Astrocyte (in vitro differentiated cells and primary cell): Measurements from ENCODE around the gene SREK1IP1.

ENCODE experiments used
- CTCF ChIP-seq: IDR thresholded peaks from 2 replicates; pipeline ENCODE4 v1.5.1; 2011; ENCODE audit warnings: low read depth, mild to moderate bottlenecking, inconsistent platforms, low read length, moderate library complexity; ENCODE audit not compliant: insufficient read depth
- EZH2 ChIP-seq: IDR thresholded peaks from 2 replicates; pipeline ENCODE4 v1.6.1; 2012; ENCODE audit warnings: mild to moderate bottlenecking, low read length, inconsistent platforms; ENCODE audit not compliant: insufficient read depth

DNA sequence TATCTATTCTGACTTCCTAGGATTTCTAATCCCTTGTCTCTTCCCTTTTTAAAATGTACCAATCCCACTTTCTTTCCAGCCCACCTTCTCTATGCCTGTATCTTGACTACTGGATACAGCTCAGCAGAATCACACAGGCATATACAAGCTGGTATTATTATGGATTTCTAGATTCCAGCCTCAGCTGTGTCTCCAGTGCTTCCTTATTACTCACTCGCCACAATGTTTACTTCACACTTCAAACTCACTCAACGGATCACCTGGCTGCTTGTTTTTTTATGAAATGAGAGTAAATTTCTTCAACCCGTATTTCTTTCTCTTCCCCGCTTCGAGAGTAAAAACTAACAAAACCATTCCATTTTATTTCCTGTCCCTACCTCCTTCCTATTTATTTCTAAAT lies 39.0 kb upstream of the SREK1IP1 start:
- TF ChIP-seq EZH2: no peak
- TF ChIP-seq CTCF: no peak
